ENCODE data around the gene UTP18.
"Not testable (repeated sequence)": the region's sequence is repeated elsewhere in the genome, so short reads cannot be mapped to it uniquely, and the experiment has no call there.

UTP18 gene

GRCh38 chr17:51260237-51261023 is at the start of gene UTP18:
Gene UTP18, plus strand, starts transcription at chr17:51260546. Its CDS starts 39 bp downstream, at chr17:51260585.
- DNase-seq = peak; percentile 97

GRCh38 chr17:51214920-51215319 is 45.4 kb upstream of the UTP18 start:
- DNase-seq = no peak

GRCh38 chr17:51217946-51218345 is 42.4 kb upstream of the UTP18 start:
- no peak for DNase-seq

- DNase-seq = no peak
Observed at GRCh38 chr17:51221322-51221721, 39.0 kb upstream of the UTP18 start.

GRCh38 chr17:51224402-51225262 is 35.7 kb upstream of the UTP18 start:
- no peak for DNase-seq

- DNase-seq = not testable (repeated sequence)
Observed at GRCh38 chr17:51225523-51225922, 34.8 kb upstream of the UTP18 start.

GRCh38 chr17:51228161-51228560 is 32.2 kb upstream of the UTP18 start:
- DNase-seq = no peak

- DNase-seq = no peak
Observed at GRCh38 chr17:51229889-51230288, 30.5 kb upstream of the UTP18 start.

- no peak for DNase-seq
Observed at GRCh38 chr17:51230306-51230705, 30.0 kb upstream of the UTP18 start.

- no peak for DNase-seq
Observed at GRCh38 chr17:51231999-51232398, 28.3 kb upstream of the UTP18 start.

- no peak for DNase-seq
Observed at GRCh38 chr17:51234162-51234561, 26.2 kb upstream of the UTP18 start.

- DNase-seq = no peak
Observed at GRCh38 chr17:51238255-51238887, 22.0 kb upstream of the UTP18 start.

- no peak for DNase-seq
Observed at GRCh38 chr17:51240275-51240674, 20.1 kb upstream of the UTP18 start.

- DNase-seq = no peak
Observed at GRCh38 chr17:51244041-51244440, 16.3 kb upstream of the UTP18 start.

GRCh38 chr17:51245535-51245934 is 14.8 kb upstream of the UTP18 start:
- no peak for DNase-seq

GRCh38 chr17:51250314-51250840 is 10.0 kb upstream of the UTP18 start:
- DNase-seq = no peak

- DNase-seq = no peak
Observed at GRCh38 chr17:51251010-51251409, 9.3 kb upstream of the UTP18 start.

- DNase-seq = no peak
Observed at GRCh38 chr17:51255673-51256072, 4.7 kb upstream of the UTP18 start.

- no peak for DNase-seq
Observed at GRCh38 chr17:51256101-51256500, 4.2 kb upstream of the UTP18 start.

- no peak for DNase-seq
Observed at GRCh38 chr17:51257150-51258081, 2.9 kb upstream of the UTP18 start.

GRCh38 chr17:51258756-51259563 is 1.4 kb upstream of the UTP18 start:
- no peak for DNase-seq
